GM12891 (cell line): ENCODE measurements around the gene EDN1.
A peak's percentile ranks its signal among the peaks of the same experiment; 100 is the strongest.

Experiments
- DNase-seq: peaks from one replicate; pipeline ENCODE4 v3.0.0; 2011; ENCODE audit warnings: low spot score; ENCODE audit not compliant: insufficient read length
- FAIRE-seq: peaks from 2 replicates; lab custom pipeline; 2011; peaks lifted over from hg19 to GRCh38; lab: Jason Lieb, UNC
- PAX5 ChIP-seq: IDR thresholded peaks from 2 replicates; pipeline ENCODE4 v1.6.1; 2011; ENCODE audit warnings: low read length, moderate library complexity, mild to moderate bottlenecking; ENCODE audit not compliant: insufficient read depth, severe bottlenecking
- POLR2A ChIP-seq: IDR thresholded peaks from 2 replicates; pipeline ENCODE4 v1.6.1; 2011; ENCODE audit warnings: low read depth, low read length, control low read depth
- POLR2AphosphoS5 ChIP-seq: IDR thresholded peaks from 2 replicates; pipeline ENCODE4 v1.6.1; 2011; ENCODE audit warnings: low read depth, low read length, control low read depth
- POU2F2 ChIP-seq: IDR thresholded peaks from 2 replicates; pipeline ENCODE4 v1.6.1; 2011; ENCODE audit warnings: low read depth, mild to moderate bottlenecking, control low read depth, low read length, moderate library complexity
- SPI1 ChIP-seq: IDR thresholded peaks from 2 replicates; pipeline ENCODE4 v1.6.1; 2011; ENCODE audit warnings: low read depth, low read length, control low read depth
- TAF1 ChIP-seq: IDR thresholded peaks from 2 replicates; pipeline ENCODE4 v1.6.1; 2011; ENCODE audit warnings: low read depth, low read length, control low read depth

EDN1 gene

GRCh38 chr6:12293235-12293930, 3.2 kb downstream of the EDN1 start:
- no peak for DNase-seq
- TF ChIP-seq POLR2AphosphoS5: no peak
- TF ChIP-seq PAX5: no peak
- no peak for FAIRE-seq

DNA sequence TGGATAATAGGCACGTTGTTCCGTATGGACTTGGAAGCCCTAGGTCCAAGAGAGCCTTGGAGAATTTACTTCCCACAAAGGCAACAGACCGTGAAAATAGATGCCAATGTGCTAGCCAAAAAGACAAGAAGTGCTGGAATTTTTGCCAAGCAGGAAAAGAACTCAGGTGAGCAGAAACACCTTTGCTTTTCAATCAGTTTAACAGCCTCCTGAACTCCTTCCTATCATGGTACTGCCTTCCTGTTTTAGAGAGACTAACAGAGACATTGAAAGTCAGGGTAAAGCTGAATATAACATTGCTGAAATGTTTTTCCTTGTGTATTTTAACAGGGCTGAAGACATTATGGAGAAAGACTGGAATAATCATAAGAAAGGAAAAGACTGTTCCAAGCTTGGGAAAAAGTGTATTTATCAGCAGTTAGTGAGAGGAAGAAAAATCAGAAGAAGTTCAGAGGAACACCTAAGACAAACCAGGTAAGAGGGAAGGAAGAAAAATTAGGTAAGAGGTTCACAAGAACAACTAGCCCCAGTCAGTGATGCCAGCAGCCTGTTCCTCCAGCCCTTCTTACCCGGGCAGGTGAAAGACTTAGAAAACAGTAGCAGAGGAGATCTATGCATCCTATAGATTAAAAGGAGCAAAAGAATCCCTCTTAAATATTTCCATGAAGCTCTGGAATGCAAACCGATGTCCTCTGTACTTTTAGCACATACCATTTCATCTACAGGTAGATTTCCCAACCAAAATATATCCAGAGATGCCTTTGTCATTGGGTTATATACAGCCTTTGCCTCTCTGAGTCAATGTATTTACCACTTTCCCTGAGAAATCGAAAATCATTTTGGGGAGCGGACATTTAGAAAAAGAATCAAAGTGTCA, 4.0 kb downstream of the EDN1 start:
- DNase-seq: no peak
- no peak for TF ChIP-seq PAX5
- no peak for TF ChIP-seq TAF1
- no peak for TF ChIP-seq POLR2AphosphoS5
- TF ChIP-seq POLR2A: no peak
- TF ChIP-seq POU2F2: no peak
- TF ChIP-seq SPI1: no peak
- FAIRE-seq: no peak

DNA sequence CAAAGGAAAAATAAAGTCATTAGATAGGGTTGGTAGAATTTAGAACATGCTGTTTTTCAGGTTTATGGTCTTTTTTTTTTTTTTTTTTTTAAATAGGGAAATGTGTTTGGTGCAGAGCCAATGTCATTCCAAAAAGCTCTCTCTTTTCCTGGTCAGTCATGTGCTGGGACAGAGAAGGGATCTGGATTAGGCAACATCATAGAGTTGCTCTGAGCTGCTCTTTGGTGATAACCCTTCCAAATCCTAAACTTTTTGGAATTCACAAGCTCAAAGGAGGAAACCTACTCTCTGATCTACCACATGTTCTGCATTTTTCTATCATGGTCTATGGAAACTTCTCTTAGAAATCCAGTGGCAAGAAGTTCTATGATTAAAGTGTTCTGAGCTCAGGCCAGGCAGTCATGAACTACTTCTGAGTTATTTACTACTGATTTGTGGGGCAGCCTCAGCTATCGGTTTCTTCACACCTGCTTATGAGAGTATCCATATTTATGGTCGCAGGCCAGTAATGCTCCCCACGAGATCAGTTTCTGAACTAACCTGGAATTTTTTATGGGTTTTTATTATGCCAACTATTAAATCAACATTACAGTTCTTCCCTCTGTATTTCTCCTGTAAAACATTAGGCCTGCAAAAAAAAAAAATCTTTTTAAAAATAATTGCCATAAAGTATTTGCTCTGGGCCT, 4.8 kb downstream of the EDN1 start:
- FAIRE-seq: no peak
- DNase-seq: no peak
- no peak for TF ChIP-seq TAF1
- no peak for TF ChIP-seq POU2F2
- TF ChIP-seq SPI1: no peak
- TF ChIP-seq POLR2A: no peak
- TF ChIP-seq PAX5: no peak
- no peak for TF ChIP-seq POLR2AphosphoS5

GRCh38 chr6:12295558-12296254, 5.5 kb downstream of the EDN1 start:
- no peak for FAIRE-seq
- no peak for TF ChIP-seq PAX5
- TF ChIP-seq SPI1: no peak
- no peak for TF ChIP-seq POLR2AphosphoS5
- no peak for TF ChIP-seq TAF1
- no peak for TF ChIP-seq POLR2A
- no peak for TF ChIP-seq POU2F2
- no peak for DNase-seq

GRCh38 chr6:12296255-12296573, 6.1 kb downstream of the EDN1 start:
- no peak for DNase-seq
- no peak for FAIRE-seq
- TF ChIP-seq SPI1: no peak
- TF ChIP-seq PAX5: no peak
- no peak for TF ChIP-seq TAF1
- no peak for TF ChIP-seq POLR2AphosphoS5
- TF ChIP-seq POU2F2: no peak
- no peak for TF ChIP-seq POLR2A

DNA sequence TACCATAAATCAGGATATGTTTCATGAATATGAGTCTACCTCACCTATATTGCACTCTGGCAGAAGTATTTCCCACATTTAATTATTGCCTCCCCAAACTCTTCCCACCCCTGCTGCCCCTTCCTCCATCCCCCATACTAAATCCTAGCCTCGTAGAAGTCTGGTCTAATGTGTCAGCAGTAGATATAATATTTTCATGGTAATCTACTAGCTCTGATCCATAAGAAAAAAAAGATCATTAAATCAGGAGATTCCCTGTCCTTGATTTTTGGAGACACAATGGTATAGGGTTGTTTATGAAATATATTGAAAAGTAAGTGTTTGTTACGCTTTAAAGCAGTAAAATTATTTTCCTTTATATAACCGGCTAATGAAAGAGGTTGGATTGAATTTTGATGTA, 6.4 kb downstream of the EDN1 start:
- FAIRE-seq: no peak
- DNase-seq: no peak
- TF ChIP-seq TAF1: no peak
- no peak for TF ChIP-seq POLR2A
- no peak for TF ChIP-seq SPI1
- no peak for TF ChIP-seq PAX5
- no peak for TF ChIP-seq POLR2AphosphoS5
- no peak for TF ChIP-seq POU2F2

DNA sequence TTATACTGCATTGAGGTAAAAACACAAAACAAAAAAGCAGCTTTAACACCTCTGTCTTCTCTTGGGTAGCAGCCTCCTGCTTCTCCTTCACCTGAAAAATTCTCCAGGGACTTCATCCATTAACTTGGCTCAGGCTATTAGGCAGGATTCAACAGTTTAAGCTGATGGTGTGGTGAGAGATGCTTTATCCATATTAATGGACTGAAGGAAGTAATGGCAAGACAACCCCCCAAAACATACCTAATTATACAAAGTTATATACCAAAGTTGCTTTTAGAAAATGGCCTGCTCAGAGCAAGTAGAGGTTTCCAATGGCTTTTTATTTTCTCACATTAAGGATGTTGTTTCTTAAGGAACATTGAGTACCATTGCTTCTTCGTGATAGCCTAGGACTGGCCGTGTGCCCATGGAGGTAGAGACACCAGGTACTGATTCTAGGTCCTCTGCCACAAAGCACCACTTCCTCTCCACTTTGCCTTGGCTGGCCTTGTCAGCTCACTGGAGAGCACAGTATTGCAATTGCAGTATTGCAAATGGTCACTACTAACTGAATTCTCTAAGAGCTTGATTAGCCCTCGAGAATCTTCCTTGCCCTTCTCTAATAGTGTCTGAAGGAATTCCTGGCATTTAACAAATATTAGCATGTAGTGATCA, 7.3 kb downstream of the EDN1 start:
- TF ChIP-seq POLR2A: no peak
- no peak for TF ChIP-seq POLR2AphosphoS5
- no peak for TF ChIP-seq TAF1
- no peak for TF ChIP-seq PAX5
- TF ChIP-seq SPI1: 0 out of 2 replicates have a peak, but pooled peaks have one; percentile 23
- no peak for TF ChIP-seq POU2F2
- no peak for FAIRE-seq
- no peak for DNase-seq

GRCh38 chr6:12298017-12298978, 8.1 kb downstream of the EDN1 start:
- TF ChIP-seq POLR2AphosphoS5 (no peak), POLR2A (no peak), SPI1 (no peak), POU2F2 (no peak), PAX5 (no peak), TAF1 (no peak)
- no peak for FAIRE-seq
- DNase-seq: no peak
